Activated CD8-positive, alpha-beta memory T cell treated with anti-CD3 and anti-CD28 coated beads for 48 hours (primary cell): ENCODE measurements around the gene BFSP1.

ENCODE experiments used
- DNase-seq, 3 experiments: peaks; one replicate each; pipeline ENCODE4 v3.0.0-alpha.2; 2020; ENCODE audit warnings: low read depth in 2 of 3, low spot score in 2 of 3

Gene BFSP1

GRCh38 chr20:17468073-17468840 lies 62.9 kb downstream of the BFSP1 start:
- DNase-seq, result no peak

- no peak for DNase-seq
Observed at GRCh38 chr20:17467120-17467655, 64.0 kb downstream of the BFSP1 start.

GRCh38 chr20:17466641-17467040 lies 64.5 kb downstream of the BFSP1 start:
- no peak for DNase-seq

DNA sequence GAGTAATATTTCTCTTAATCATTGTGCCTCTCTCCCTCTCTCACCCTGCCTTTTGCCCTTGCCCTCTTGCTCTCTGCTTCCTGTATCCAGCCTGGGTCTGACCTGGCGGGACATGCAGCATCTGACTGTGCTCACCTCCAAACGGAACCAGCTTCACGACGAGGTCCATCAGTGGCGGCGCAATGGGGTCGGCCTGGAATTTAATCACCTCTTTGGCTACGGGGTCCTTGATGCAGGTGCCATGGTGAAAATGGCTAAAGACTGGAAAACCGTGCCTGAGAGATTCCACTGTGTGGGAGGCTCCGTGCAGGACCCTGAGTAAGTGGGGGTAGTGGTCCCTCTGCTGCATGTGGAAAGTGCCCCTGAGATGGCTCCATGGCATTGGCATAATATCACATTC lies 65.9 kb downstream of the BFSP1 start:
- no peak for DNase-seq

DNA sequence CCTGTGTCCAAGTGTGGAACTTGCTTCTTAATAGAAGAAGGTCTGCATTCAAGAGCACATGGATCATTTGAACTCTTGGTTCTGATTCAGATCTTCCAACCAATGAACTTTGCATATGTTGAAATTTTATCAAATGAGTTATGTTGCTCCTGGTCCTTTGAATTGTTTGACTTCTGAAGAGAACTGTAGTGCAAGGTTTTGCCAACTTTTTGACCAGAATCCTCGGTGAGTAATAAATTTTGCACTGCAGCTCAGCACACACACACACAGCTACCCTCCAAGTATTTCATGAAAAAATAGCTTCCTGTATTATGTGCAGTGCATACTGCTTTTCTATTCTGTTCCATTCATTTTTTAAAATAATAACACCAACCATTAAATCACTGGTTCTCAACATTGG lies 67.5 kb downstream of the BFSP1 start:
- no peak for DNase-seq

- DNase-seq, result no peak
Observed at GRCh38 chr20:17461941-17462340, 69.2 kb downstream of the BFSP1 start.

DNA sequence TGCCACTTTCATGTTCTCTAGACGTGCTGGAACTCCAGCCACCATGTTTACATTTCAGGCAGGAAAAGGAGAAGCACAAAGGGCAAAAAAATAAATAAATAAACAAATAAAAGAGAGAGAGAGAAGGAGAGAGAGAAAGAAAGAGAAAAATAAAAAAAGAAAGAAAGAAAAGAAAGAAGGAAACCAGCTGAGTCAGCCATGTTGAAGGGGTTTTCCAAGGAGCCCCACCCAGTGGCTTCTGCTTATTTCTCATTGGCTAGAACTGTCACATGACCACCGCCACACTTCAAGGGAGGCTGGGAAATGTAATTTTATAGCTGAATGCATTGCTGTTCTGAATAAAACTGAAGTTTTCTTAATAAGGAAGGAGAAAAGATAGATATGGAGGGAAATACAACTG lies 71.1 kb downstream of the BFSP1 start:
- DNase-seq, result no peak

- no peak for DNase-seq
Observed at GRCh38 chr20:17457588-17458190, 73.5 kb downstream of the BFSP1 start.

GRCh38 chr20:17457079-17457478 lies 74.1 kb downstream of the BFSP1 start:
- DNase-seq, result no peak

DNA sequence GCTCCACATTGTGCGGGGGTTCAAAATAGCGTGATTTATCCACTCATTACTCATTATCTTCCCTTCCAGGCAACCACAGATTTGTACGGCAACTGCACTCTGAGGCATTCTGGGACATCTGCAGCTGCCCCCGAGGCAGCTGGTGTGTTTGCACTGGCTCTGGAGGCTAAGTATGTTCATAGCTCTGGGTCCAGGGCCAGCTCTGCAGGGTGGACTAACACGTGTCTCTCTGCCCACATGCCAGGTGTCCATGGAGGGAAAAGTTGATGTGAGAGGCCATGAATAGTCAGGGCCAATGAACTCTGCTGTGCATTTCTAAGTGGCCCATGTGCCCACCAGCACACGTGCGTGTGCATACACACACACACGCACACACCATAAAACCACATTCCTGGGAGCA lies 74.9 kb downstream of the BFSP1 start:
- no peak for DNase-seq

DNA sequence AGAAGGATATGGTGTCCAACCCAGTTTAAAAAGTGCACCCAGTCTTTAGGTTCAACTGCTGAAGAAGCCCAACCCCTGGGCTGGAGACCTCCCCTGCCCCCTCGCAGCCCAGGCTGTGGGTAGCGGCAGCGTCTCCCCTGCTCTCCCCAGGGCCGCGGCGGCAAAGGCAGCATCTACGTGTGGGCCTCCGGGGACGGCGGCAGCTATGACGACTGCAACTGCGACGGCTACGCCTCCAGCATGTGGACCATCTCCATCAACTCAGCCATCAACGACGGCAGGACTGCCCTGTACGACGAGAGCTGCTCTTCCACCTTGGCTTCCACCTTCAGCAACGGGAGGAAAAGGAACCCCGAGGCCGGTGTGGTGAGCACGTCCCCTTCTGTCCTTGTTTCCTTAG lies 77.6 kb downstream of the BFSP1 start:
- no peak for DNase-seq

- DNase-seq, result no peak
Observed at GRCh38 chr20:17452441-17452840, 78.7 kb downstream of the BFSP1 start.

DNA sequence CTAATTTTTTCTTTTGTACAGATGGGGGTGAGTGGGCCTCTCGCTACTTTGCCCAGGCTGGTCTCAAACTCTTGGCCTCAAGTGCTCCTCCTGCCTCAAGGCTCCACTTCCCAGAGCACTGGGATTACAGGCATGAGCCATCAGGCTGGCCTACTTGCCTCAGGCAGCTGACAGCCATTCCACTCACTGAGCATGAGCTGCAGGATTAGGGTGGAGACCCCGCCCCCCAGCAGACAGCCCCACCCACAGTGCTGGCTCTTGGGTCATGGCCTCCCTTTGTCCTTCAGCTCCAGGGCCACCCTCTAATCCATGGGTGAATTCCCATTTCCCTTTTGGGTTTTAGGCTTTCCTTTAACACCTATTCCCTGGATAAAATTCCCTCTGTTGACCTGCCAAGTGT lies 82.1 kb downstream of the BFSP1 start:
- DNase-seq, result no peak

DNA sequence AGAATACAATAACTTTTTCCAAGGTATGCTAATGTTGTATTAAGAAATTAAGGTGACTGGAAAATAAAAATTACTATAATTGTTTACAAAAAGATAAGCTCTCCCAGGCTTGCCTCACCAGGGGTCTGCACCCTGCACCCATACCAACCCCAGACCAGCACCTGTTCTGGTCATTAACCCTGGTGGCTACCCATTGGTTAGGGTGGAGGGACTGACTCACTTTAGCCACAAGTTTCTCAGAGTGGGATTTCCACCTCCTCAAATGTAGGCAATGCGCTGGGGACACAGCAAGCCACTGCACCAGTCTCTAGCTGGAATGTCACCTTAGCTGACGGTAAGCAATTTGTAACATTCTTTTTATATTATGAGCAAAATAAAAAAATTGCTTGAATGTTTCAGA lies 83.1 kb downstream of the BFSP1 start:
- DNase-seq, result no peak

DNA sequence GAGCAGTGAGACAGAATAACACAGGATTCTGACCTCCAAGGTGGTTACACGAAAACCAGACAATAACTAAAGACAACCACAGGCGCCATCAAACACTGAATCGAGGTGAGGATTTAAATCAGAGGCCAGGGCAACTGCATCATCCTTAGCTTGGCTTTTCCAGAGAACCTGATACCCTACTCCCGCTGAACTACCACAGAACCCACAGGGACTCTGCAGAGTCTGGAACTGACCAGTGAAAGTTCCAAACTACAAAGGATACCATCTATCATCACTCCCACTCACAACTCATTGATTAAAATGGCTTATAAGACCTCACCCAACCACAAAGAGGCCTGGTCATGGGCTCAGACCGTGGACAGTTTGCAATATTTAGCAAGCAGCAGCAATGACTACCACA lies 85.0 kb downstream of the BFSP1 start:
- no peak for DNase-seq

- DNase-seq, result no peak
Observed at GRCh38 chr20:17445543-17445942, 85.6 kb downstream of the BFSP1 start.

DNA sequence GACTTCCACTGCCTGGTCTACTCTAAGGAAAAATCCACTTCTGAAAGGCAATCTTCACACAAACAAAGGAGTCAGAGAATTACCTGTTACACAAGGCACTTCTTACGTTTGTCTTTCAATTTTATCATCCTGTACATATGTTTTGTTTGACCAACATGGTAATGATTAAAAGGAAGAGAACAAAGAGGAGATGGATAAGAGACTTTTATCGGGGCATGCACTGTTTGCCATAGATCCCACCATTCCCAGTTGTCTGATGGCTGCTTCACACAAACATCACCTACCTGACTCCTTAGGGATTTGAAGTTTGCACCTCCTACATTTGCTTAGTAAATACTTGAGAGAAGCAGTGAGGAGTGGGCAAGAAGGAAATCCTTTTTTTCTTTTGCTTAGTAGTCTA lies 87.1 kb downstream of the BFSP1 start:
- no peak for DNase-seq
